ENCODE data around the gene GAS5. TPM values are rescaled to one million over a fixed set of nuclear protein-coding genes. Genes with fewer than 3 reads are reported as not detected.
A peak's percentile ranks its signal among the peaks of the same experiment; 100 is the strongest.

GAS5 gene
- total and polyA plus RNA-seq, 9 of the 15 experiments (the other 6 are each of a cell fraction or from before 2014, with no cell fraction given): 565 to 1,860 (median 1,006) TPM

DNA sequence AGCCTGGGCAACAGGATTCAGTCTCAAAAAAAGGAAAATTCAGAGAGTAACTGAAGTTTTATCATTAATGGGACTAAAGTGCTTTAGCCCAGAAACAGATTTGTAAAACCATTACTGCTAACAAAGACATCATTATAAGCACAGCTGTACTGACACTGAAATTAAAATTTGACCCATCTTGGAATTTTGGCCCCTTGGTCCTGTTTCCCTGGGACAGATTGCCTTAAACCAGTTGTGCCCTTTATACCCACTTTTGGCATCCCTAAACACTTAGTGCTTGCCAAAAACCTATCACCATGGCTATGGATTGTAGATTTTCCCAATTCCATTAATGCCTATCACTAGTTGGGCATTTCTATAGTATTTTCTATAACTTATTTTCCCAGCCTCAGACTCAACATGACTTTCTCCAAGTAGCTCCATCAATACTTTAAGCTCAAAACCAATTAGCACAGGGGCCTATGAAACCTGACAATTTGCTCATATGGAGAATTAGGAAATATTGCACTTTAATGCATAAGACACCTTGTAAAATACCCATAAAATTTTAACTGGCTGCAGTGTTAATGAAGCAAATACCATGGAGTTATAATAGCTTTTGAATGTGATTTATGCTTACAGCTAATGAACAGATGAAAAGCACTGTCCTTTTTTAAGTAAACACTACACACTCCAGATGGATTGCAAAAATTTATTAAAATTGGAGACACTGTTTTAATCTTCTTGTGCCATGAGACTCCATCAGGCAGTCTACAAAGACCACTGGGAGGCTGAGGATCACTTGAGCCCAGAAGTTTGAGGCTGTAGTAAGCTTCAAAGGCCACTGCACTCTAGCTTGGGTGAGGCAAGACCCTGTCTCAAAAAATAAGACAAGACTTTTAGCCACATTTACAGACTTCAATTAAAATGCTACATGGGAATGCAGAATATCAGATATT, 4.3 kb downstream of the GAS5 start (continued):
- TF ChIP-seq RBM17 (IDR thresholded peaks at IDR 0.05; ENCODE audit: borderline replicate concordance, low read depth, low read length) (no peak), ZNF778 (CRISPR knock-in tag; IDR thresholded peaks at IDR 0.05) (no peak), RFX5 (IDR thresholded peaks at IDR 0.05; ENCODE audit: low read depth, low read length) (no peak), ZNF133 (CRISPR knock-in tag; IDR thresholded peaks at IDR 0.05) (no peak), RBFOX2 (IDR thresholded peaks at IDR 0.05; ENCODE audit: low read depth, low read length) (peak; percentile 68), ZNF324 (CRISPR knock-in tag; IDR thresholded peaks at IDR 0.05) (0 out of 2 replicates have a peak, but pooled peaks have one; percentile 48), ZNF695 (CRISPR knock-in tag; IDR thresholded peaks at IDR 0.05) (peak; percentile 73; the same call in 1 of the 2 replicates), ILF3 (IDR thresholded peaks at IDR 0.05; ENCODE audit: borderline replicate concordance) (peak; percentile 79; the same call in 1 of the 2 replicates), ZFP30 (CRISPR knock-in tag; IDR thresholded peaks at IDR 0.05; ENCODE audit: borderline replicate concordance) (no peak; the same call in 1 of the 2 replicates), CBX3 (IDR thresholded peaks at IDR 0.05; ENCODE audit: borderline replicate concordance in 1 of 2, low read length in 2 of 2) (no peak), HDAC1 (IDR thresholded peaks at IDR 0.05) (no peak), ZNF77 (CRISPR knock-in tag; IDR thresholded peaks at IDR 0.05) (peak; percentile 67; the same call in 1 of the 2 replicates), TAF15 (IDR thresholded peaks at IDR 0.05; ENCODE audit: low read depth, low read length) (no peak), CTBP1 (IDR thresholded peaks at IDR 0.05; ENCODE audit: borderline replicate concordance) (no peak), ZNF561 (CRISPR knock-in tag; conservative IDR thresholded peaks at IDR 0.05) (0 out of 2 replicates have a peak, but pooled peaks have one; percentile 13)
- TF ChIP-seq, protein P1, sequence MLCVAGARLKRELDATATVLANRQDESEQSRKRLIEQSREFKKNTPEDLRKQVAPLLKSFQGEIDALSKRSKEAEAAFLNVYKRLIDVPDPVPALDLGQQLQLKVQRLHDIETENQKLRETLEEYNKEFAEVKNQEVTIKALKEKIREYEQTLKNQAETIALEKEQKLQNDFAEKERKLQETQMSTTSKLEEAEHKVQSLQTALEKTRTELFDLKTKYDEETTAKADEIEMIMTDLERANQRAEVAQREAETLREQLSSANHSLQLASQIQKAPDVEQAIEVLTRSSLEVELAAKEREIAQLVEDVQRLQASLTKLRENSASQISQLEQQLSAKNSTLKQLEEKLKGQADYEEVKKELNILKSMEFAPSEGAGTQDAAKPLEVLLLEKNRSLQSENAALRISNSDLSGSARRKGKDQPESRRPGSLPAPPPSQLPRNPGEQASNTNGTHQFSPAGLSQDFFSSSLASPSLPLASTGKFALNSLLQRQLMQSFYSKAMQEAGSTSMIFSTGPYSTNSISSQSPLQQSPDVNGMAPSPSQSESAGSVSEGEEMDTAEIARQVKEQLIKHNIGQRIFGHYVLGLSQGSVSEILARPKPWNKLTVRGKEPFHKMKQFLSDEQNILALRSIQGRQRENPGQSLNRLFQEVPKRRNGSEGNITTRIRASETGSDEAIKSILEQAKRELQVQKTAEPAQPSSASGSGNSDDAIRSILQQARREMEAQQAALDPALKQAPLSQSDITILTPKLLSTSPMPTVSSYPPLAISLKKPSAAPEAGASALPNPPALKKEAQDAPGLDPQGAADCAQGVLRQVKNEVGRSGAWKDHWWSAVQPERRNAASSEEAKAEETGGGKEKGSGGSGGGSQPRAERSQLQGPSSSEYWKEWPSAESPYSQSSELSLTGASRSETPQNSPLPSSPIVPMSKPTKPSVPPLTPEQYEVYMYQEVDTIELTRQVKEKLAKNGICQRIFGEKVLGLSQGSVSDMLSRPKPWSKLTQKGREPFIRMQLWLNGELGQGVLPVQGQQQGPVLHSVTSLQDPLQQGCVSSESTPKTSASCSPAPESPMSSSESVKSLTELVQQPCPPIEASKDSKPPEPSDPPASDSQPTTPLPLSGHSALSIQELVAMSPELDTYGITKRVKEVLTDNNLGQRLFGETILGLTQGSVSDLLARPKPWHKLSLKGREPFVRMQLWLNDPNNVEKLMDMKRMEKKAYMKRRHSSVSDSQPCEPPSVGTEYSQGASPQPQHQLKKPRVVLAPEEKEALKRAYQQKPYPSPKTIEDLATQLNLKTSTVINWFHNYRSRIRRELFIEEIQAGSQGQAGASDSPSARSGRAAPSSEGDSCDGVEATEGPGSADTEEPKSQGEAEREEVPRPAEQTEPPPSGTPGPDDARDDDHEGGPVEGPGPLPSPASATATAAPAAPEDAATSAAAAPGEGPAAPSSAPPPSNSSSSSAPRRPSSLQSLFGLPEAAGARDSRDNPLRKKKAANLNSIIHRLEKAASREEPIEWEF (CRISPR knock-in tag; IDR thresholded peaks at IDR 0.05): no peak
- TF ChIP-seq, protein P2, sequence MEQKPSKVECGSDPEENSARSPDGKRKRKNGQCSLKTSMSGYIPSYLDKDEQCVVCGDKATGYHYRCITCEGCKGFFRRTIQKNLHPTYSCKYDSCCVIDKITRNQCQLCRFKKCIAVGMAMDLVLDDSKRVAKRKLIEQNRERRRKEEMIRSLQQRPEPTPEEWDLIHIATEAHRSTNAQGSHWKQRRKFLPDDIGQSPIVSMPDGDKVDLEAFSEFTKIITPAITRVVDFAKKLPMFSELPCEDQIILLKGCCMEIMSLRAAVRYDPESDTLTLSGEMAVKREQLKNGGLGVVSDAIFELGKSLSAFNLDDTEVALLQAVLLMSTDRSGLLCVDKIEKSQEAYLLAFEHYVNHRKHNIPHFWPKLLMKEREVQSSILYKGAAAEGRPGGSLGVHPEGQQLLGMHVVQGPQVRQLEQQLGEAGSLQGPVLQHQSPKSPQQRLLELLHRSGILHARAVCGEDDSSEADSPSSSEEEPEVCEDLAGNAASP (IDR thresholded peaks at IDR 0.05): no peak
- TF ChIP-seq, protein P3, sequence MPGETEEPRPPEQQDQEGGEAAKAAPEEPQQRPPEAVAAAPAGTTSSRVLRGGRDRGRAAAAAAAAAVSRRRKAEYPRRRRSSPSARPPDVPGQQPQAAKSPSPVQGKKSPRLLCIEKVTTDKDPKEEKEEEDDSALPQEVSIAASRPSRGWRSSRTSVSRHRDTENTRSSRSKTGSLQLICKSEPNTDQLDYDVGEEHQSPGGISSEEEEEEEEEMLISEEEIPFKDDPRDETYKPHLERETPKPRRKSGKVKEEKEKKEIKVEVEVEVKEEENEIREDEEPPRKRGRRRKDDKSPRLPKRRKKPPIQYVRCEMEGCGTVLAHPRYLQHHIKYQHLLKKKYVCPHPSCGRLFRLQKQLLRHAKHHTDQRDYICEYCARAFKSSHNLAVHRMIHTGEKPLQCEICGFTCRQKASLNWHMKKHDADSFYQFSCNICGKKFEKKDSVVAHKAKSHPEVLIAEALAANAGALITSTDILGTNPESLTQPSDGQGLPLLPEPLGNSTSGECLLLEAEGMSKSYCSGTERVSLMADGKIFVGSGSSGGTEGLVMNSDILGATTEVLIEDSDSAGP (CRISPR knock-in tag; IDR thresholded peaks at IDR 0.05): no peak
- TF ChIP-seq, protein P4, sequence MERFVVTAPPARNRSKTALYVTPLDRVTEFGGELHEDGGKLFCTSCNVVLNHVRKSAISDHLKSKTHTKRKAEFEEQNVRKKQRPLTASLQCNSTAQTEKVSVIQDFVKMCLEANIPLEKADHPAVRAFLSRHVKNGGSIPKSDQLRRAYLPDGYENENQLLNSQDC (CRISPR knock-in tag; IDR thresholded peaks at IDR 0.05): peak; percentile 60; the same call in 1 of the 2 replicates
